C4-2B (cell line): ENCODE results near the gene STRIP2.
"Not testable (repeated sequence)": the region's sequence is repeated elsewhere in the genome, so short reads cannot be mapped to it uniquely, and the experiment has no call there.

Experiments used
- H3K27ac ChIP-seq: fragments of 450-650 bp; 2 replicates; pipeline ENCODE4 v1.5.1; 2017
- CTCF ChIP-seq: fragments of 450-650 bp; conservative IDR thresholded peaks from 2 replicates; pipeline ENCODE4 v1.5.1; 2017; ENCODE audit warnings: mild to moderate bottlenecking
- ZFX ChIP-seq: fragments of 450-650 bp; IDR thresholded peaks from 2 replicates; pipeline ENCODE4 v1.6.1; 2017

The STRIP2 gene

DNA sequence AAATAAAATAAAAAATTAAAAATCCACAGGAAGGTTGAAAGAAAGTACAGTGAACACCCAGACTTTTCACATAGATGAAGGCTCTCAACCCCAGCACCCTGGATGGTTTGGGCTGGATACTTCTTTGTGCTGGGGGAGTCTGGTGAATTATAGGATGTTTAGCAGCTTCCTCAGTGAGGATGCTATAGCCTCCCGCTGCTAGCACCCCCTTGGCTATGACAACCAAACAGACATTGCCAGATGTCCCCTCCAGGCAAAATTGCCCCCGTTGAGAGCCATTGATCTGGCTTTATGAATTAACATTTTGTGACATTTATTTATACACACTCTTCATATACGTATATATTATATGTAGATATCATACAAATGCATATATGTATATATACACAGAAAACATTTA lies 89.7 kb downstream of the STRIP2 start:
- TF ChIP-seq CTCF: no peak
- no peak for TF ChIP-seq ZFX
- no peak overlapping the region for H3K27ac ChIP-seq

DNA sequence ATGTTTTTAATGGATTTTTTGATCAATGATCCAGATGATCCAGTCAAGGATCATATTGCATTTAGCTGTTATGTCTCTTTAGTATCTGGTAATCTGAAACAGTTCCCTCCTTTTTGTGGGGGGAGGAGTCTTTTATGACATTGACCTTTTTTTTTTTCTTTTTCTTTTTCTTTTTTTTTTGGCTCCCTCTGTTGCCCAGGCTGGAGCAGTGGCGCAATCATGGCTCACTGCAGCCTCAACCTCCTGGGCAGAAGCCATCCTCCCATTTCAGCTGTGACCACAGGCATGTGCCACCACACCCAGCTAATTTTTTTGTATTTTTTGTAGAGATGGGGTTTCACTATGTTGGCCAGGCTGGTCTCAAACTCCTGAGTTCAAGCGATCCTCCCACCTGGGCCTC lies 90.2 kb downstream of the STRIP2 start:
- not testable (repeated sequence) for H3K27ac ChIP-seq

- TF ChIP-seq ZFX: no peak
- TF ChIP-seq CTCF: no peak
- H3K27ac ChIP-seq: no peak overlapping the region
These were observed 91.1 kb downstream of the STRIP2 start for GRCh38 chr7:129525225-129525862.

GRCh38 chr7:129529643-129530042 lies 95.4 kb downstream of the STRIP2 start:
- no peak overlapping the region for H3K27ac ChIP-seq
- no peak for TF ChIP-seq ZFX
- TF ChIP-seq CTCF: no peak

- TF ChIP-seq CTCF (no peak), ZFX (no peak)
- no peak overlapping the region for H3K27ac ChIP-seq
These were observed 96.7 kb downstream of the STRIP2 start for GRCh38 chr7:129530795-129531391.

DNA sequence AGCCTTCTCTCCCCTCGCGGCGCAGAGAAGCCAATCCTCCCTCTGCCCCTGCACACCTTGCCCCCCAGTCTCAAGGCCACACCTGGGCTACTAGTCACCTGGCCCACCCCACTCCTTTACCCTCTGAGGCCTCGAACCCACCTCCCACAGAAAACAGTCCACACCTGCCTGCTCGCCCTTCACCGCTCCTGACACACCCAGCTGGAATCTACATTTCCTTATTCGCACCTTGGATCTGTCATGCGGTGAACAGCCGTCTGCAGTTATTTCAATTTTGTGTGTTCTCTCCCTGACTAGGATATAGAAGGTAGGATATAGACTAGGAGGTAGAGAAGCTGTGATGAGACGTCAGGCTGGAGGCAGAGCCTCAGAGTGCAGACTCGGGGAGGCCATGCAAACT lies 97.5 kb downstream of the STRIP2 start:
- TF ChIP-seq CTCF (no peak), ZFX (no peak)
- no peak overlapping the region for H3K27ac ChIP-seq

- TF ChIP-seq ZFX (no peak), CTCF (no peak)
- no peak overlapping the region for H3K27ac ChIP-seq
These were observed 98.1 kb downstream of the STRIP2 start for GRCh38 chr7:129532375-129532774.

GRCh38 chr7:129534558-129535274 lies 100.5 kb downstream of the STRIP2 start:
- H3K27ac ChIP-seq: not testable (repeated sequence)
